ENCODE data around the gene LRRC47. TPM values are rescaled to one million over a fixed set of nuclear protein-coding genes. Genes with fewer than 3 reads are reported as not detected.

LRRC47 gene
- total and polyA plus RNA-seq, 2 of the 8 experiments (the other 6 are each of a cell fraction or from before 2014, with no cell fraction given) = 38.3 to 82.4 TPM

GRCh38 chr1:3817821-3818597 lies 21.7 kb upstream of the LRRC47 start:
- Histone ChIP-seq H3K4me1 (replicated peaks in 1 of 4; ENCODE audit: control insufficient read depth in 3 of 4, insufficient read depth in 4 of 4, low read length in 3 of 4) (no peaks in the 10 kb centered on the region; a peak in 1 of 7 replicates), H3K36me3 (ENCODE audit: control insufficient read depth in 2 of 4, insufficient read depth in 4 of 4, low read length in 3 of 4) (peaks cover 0 to 3% (median 0%) of the 10 kb centered on the region in 4 experiments; a peak in 1 of 8 replicates), H3K18ac (ENCODE audit: extremely low read depth, low read length) (no peak overlapping the region), H3K79me1 (ENCODE audit: low read depth, low read length) (no peaks in the 10 kb centered on the region), H3K79me2 (ENCODE audit: control insufficient read depth in 1 of 2, insufficient read depth in 2 of 2, low read length in 2 of 2) (no peaks in the 10 kb centered on the region), H3K27ac (ENCODE audit: low read depth, low read length) (no peak overlapping the region), H3K4ac (replicated peaks; ENCODE audit: insufficient read length, low read depth, low read length) (no peak overlapping the region), H3K4me2 (ENCODE audit: insufficient read depth in 1 of 2, low read depth in 2 of 2, low read length in 2 of 2) (no peak overlapping the region), H3K4me3 (ENCODE audit: extremely low read depth in 1 of 4, insufficient read depth in 2 of 4, low read depth in 3 of 4, low read length in 4 of 4) (no peak overlapping the region), H3K9ac (replicated peaks in 1 of 4; ENCODE audit: extremely low read depth in 1 of 4, low read depth in 3 of 4, low read length in 3 of 4) (no peak overlapping the region), H2AFZ (ENCODE audit: low read length) (no peak overlapping the region), H3K23me2 (ENCODE audit: low read depth, low read length) (no peaks in the 10 kb centered on the region), H2AK5ac (ENCODE audit: low read depth, low read length) (no peak overlapping the region), H4K91ac (replicated peaks; ENCODE audit: insufficient read length, low read length) (no peak overlapping the region), H3K27me3 (replicated peaks in 1 of 4; ENCODE audit: control insufficient read depth in 3 of 4, extremely low read depth in 1 of 4, insufficient read depth in 3 of 4, low read length in 3 of 4) (no peaks in the 10 kb centered on the region), H2BK20ac (ENCODE audit: low read length) (no peak overlapping the region), H2BK15ac (ENCODE audit: low read length) (no peak overlapping the region), H3K9me3 (ENCODE audit: insufficient read depth in 2 of 2, low read depth in 1 of 2, low read length in 1 of 2) (no peaks in the 10 kb centered on the region), H3K14ac (ENCODE audit: insufficient read length) (no peak overlapping the region), H2BK12ac (ENCODE audit: low read depth, low read length) (no peak overlapping the region), H2BK5ac (ENCODE audit: low read depth, low read length) (no peak overlapping the region; the same call in 1 of the 2 replicates), H4K8ac (ENCODE audit: extremely low read depth, insufficient read depth, low read length) (no peak overlapping the region), H3K23ac (ENCODE audit: insufficient read length) (no peak overlapping the region), H2BK120ac (replicated peaks; ENCODE audit: low read depth, low read length) (no peak overlapping the region), H3K56ac (replicated peaks; ENCODE audit: insufficient read length, low read depth, low read length) (no peak overlapping the region), H4K5ac (ENCODE audit: insufficient read length, low read depth, low read length) (no peak overlapping the region), H4K20me1 (replicated peaks in 1 of 2; ENCODE audit: control insufficient read depth in 1 of 2, insufficient read depth in 2 of 2, low read length in 2 of 2) (peaks cover 0 to 4% of the 10 kb centered on the region in 2 experiments)
- FAIRE-seq = no peak
- ChIA-PET POLR2A (ENCODE audit: partially characterized antibody) (no interaction called here), CTCF (ENCODE audit: partially characterized antibody) (interaction anchor here (1.6 to 2.0 kb wide), 2 partner anchors 16 to 42 kb away, joined by 4 to 6 read pairs; no protein-coding TSS in a partner anchor)
- DNase-seq (ENCODE audit: low read depth in 1 of 2, low spot score in 2 of 2) = no peak
- 92% methylated on average over 28 of the region's 28 CpGs; no CpG with 5 or more reads in 1 of the 2 experiments for WGBS, 2 experiments (ENCODE audit: extremely low coverage in 1 of 2, insufficient coverage in 1 of 2, insufficient read length in 1 of 2, insufficient replicate concordance in 2 of 2, low coverage in 1 of 2, low lambda C conversion rate in 2 of 2, missing lambda C conversion rate in 1 of 2)
- no peak for TF ChIP-seq ASH2L (IDR thresholded peaks at IDR 0.05; ENCODE audit: low read length)
- no peak for TF ChIP-seq PHF8 (conservative IDR thresholded peaks at IDR 0.05; ENCODE audit: low read depth, low read length)
- no peak for TF ChIP-seq RAD21 (IDR thresholded peaks at IDR 0.05 in 1 of 2, conservative IDR thresholded peaks at IDR 0.05 in 1 of 2; ENCODE audit: low read depth in 2 of 2, low read length in 2 of 2)
- no peak for TF ChIP-seq CREB1 (IDR thresholded peaks at IDR 0.05)
- no peak for TF ChIP-seq POLR2A (IDR thresholded peaks at IDR 0.05; ENCODE audit: control extremely low read depth in 1 of 2, low read depth in 2 of 2, low read length in 2 of 2)
- no peak for TF ChIP-seq KDM1A (IDR thresholded peaks at IDR 0.05; ENCODE audit: borderline replicate concordance, low read length)
- TF ChIP-seq CEBPB (IDR thresholded peaks at IDR 0.05; ENCODE audit: low read depth, low read length) = no peak
- TF ChIP-seq HDAC2 (IDR thresholded peaks at IDR 0.05; ENCODE audit: borderline replicate concordance in 1 of 2, low read depth in 2 of 2, low read length in 2 of 2) = no peak
- TF ChIP-seq RFX5 (IDR thresholded peaks at IDR 0.05; ENCODE audit: borderline replicate concordance, low read depth, low read length) = no peak
- no peak for TF ChIP-seq EZH2 (IDR thresholded peaks at IDR 0.05; ENCODE audit: low read depth, low read length, severe bottlenecking)
- TF ChIP-seq EP300 (IDR thresholded peaks at IDR 0.05; ENCODE audit: borderline replicate concordance in 1 of 2, low read depth in 2 of 2, low read length in 2 of 2) = no peak
- no peak for TF ChIP-seq SIRT6 (IDR thresholded peaks at IDR 0.05; ENCODE audit: low read length)
- no peak for TF ChIP-seq BRCA1 (IDR thresholded peaks at IDR 0.05; ENCODE audit: low read depth, low read length)

All from H1 (cell line).